HepG2 (cell line): ENCODE results near the gene ZNF20. TPM values are rescaled to one million over a fixed set of nuclear protein-coding genes. Genes with fewer than 3 reads are reported as not detected.

Experiments
- CBX1 ChIP-seq: IDR thresholded peaks from one replicate; pipeline ENCODE4 v1.6.1; 2016; ENCODE audit warnings: antibody characterized with exemption, low read depth
- FOXO1 ChIP-seq: sonication (generic); formaldehyde crosslinking; IDR thresholded peaks from 2 replicates; pipeline ENCODE4 v1.4.0; 2020; ENCODE audit warnings: missing genetic modification reagents
- MEF2D ChIP-seq: sonication (generic); formaldehyde crosslinking; IDR thresholded peaks from 2 replicates; pipeline ENCODE4 v1.5.1; 2020; ENCODE audit warnings: mild to moderate bottlenecking, missing genetic modification reagents
- NFATC3 ChIP-seq: sonication (generic); formaldehyde crosslinking; IDR thresholded peaks from 2 replicates; pipeline ENCODE4 v1.5.1; 2020; ENCODE audit warnings: mild to moderate bottlenecking, missing genetic modification reagents
- NFE2 ChIP-seq: sonication (generic); formaldehyde crosslinking; IDR thresholded peaks from 2 replicates; pipeline ENCODE4 v1.4.0; 2020; ENCODE audit warnings: missing genetic modification reagents
- PHF8 ChIP-seq: sonication (generic); formaldehyde crosslinking; IDR thresholded peaks from 2 replicates; pipeline ENCODE4 v1.5.0; 2020; ENCODE audit warnings: missing genetic modification reagents
- POLR2AphosphoS2 ChIP-seq: IDR thresholded peaks from 2 replicates; pipeline ENCODE4 v1.6.1; 2011; ENCODE audit warnings: low read depth, low read length, improper control_type of control experiment
- RAD21 ChIP-seq: fragments of 450-650 bp; formaldehyde crosslinking; IDR thresholded peaks from 2 replicates; pipeline ENCODE4 v1.5.0; 2020; ENCODE audit warnings: mild to moderate bottlenecking
- SNAPC2 ChIP-seq: sonication (generic); formaldehyde crosslinking; IDR thresholded peaks from 2 replicates; pipeline ENCODE4 v1.8.1; 2022; ENCODE audit warnings: mild to moderate bottlenecking, missing genetic modification reagents
- TOE1 ChIP-seq: sonication (generic); formaldehyde crosslinking; IDR thresholded peaks from 2 replicates; pipeline ENCODE4 v1.4.0; 2020; ENCODE audit warnings: mild to moderate bottlenecking, missing genetic modification reagents
- ZC3H13 ChIP-seq: sonication (generic); formaldehyde crosslinking; IDR thresholded peaks from 2 replicates; pipeline ENCODE4 v1.8.1; 2023; ENCODE audit warnings: mild to moderate bottlenecking, missing genetic modification reagents, moderate library complexity
- ZNF12 ChIP-seq: sonication (generic); formaldehyde crosslinking; IDR thresholded peaks from 2 replicates; pipeline ENCODE4 v1.5.0; 2020; ENCODE audit warnings: missing genetic modification reagents
- ZNF564 ChIP-seq: sonication (generic); formaldehyde crosslinking; IDR thresholded peaks from 2 replicates; pipeline ENCODE4 v1.8.1; 2023; ENCODE audit warnings: mild to moderate bottlenecking, missing genetic modification reagents
- ZNF598 ChIP-seq: sonication (generic); formaldehyde crosslinking; IDR thresholded peaks from 2 replicates; pipeline ENCODE4 v1.5.1; 2020; ENCODE audit warnings: mild to moderate bottlenecking, missing genetic modification reagents, borderline replicate concordance
- ZNF788 ChIP-seq: sonication (generic); formaldehyde crosslinking; IDR thresholded peaks from 2 replicates; pipeline ENCODE4 v1.5.0; 2020; ENCODE audit warnings: mild to moderate bottlenecking, missing genetic modification reagents, borderline replicate concordance
- polyA plus RNA-seq, 8 experiments: library from polyadenylated mRNA; depleted of rRNA in 3 of 8; stranded (reverse) in 7 of 8; unstranded in 1 of 8; fragments of >200 nt; fragmentation: Illumina TruSeq in 4 of 8; extraction: Trizol in 4 of 8; gene quantifications; 2 replicates each; pipeline versions ENCODE4 v1.2.1 to v1.2.3, GENCODE V29; 2011 to 2016; ENCODE audit warnings: low read depth in 4 of 8, missing spikeins in 1 of 8, mixed read lengths in 1 of 8; ENCODE audit not compliant: insufficient read depth in 1 of 8
- total RNA-seq, 5 experiments: library from RNA; depleted of rRNA; stranded (reverse); fragments of >200 nt; fragmentation: Illumina TruSeq; extraction: Trizol; gene quantifications; 2 replicates each; pipeline ENCODE4 v1.2.3, GENCODE V29; 2016; ENCODE audit warnings: low read depth in 1 of 5
- TF ChIP-seq, protein P1 (sequence below): sonication (generic); formaldehyde crosslinking; IDR thresholded peaks from 2 replicates; pipeline ENCODE4 v1.5.0; 2020; ENCODE audit warnings: mild to moderate bottlenecking, missing genetic modification reagents, moderate library complexity
- TF ChIP-seq, protein P2 (sequence below): sonication (generic); formaldehyde crosslinking; IDR thresholded peaks from 2 replicates; pipeline ENCODE4 v1.5.0; 2020; ENCODE audit warnings: missing genetic modification reagents
- TF ChIP-seq, protein P3 (sequence below): IDR thresholded peaks from 2 replicates; pipeline ENCODE4 v1.6.1; 2012; ENCODE audit warnings: low read depth, low read length, improper control_type of control experiment
- TF ChIP-seq, protein P4 (sequence below): fragments of 450-650 bp; IDR thresholded peaks from 2 replicates; pipeline ENCODE4 v1.6.1; 2016
- TF ChIP-seq, protein P5 (sequence below): sonication (generic); formaldehyde crosslinking; IDR thresholded peaks from 2 replicates; pipeline ENCODE4 v1.8.0; 2022; ENCODE audit warnings: mild to moderate bottlenecking, missing genetic modification reagents, moderate library complexity

ZNF20 gene
- total and polyA plus RNA-seq, 2 of the 13 experiments (the other 11 are each of a cell fraction or from before 2014, with no cell fraction given): 1.6 to 8.0 TPM

DNA sequence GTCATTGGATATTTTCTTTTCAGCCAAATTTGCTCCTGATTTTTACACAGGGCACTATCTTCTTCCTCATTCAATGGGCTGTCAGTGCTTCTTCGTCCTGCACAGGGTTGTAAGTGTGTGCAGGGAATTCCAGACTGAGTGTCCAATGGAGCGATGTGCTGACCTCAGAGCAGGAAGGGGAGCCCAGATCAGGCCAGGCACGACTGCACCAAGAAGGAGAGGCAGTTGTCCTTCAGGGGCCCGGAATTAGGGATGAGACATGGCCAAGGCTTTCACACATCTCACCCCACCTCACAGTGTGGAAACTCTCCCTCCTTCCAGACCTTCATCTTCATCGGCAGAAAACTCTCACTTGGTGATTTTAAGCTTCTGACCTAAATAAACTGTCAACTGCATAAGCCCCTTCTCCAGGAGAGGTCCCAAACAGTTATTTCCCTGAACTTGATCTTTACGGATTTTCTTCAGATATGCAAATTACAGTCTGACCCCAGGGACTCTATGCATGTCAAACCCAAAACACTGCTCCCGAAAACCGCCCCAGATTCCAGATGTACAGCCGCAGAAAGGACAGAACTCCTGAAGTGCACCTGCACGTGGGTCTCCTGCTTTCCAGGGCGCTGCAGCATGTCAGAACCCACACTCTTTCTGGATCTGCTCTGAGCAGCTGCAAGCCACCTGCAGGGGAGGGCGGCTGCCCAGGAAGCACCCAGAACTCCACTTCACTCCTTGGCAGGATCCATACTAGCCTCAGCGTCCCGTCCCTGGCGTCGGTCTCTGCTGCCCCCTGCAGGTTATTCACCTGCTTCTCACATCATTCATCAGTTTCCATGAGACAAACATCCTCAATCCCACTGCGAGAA, 625 bp upstream of the ZNF20 start (continued):
- TF ChIP-seq FOXO1 (CRISPR knock-in tag) (0 out of 2 replicates have a peak, but pooled peaks have one; percentile 32), SNAPC2 (peak; percentile 54; the same call in 1 of the 2 replicates), ZNF564 (CRISPR knock-in tag) (no peak), NFE2 (CRISPR knock-in tag) (no peak), CBX1 (no peak), TOE1 (CRISPR knock-in tag) (no peak), RAD21 (CRISPR knock-in tag) (peak; percentile 88), ZNF12 (CRISPR knock-in tag) (no peak), ZC3H13 (CRISPR knock-in tag) (0 out of 2 replicates have a peak, but pooled peaks have one; percentile 72), NFATC3 (CRISPR knock-in tag) (no peak), POLR2AphosphoS2 (no peak), ZNF598 (peak; percentile 58; the same call in 1 of the 2 replicates), ZNF788 (CRISPR knock-in tag) (peak; percentile 58; the same call in 1 of the 2 replicates), MEF2D (peak; percentile 14; the same call in 1 of the 2 replicates), PHF8 (CRISPR knock-in tag) (peak; percentile 52; the same call in 1 of the 2 replicates)
- TF ChIP-seq, protein P1, sequence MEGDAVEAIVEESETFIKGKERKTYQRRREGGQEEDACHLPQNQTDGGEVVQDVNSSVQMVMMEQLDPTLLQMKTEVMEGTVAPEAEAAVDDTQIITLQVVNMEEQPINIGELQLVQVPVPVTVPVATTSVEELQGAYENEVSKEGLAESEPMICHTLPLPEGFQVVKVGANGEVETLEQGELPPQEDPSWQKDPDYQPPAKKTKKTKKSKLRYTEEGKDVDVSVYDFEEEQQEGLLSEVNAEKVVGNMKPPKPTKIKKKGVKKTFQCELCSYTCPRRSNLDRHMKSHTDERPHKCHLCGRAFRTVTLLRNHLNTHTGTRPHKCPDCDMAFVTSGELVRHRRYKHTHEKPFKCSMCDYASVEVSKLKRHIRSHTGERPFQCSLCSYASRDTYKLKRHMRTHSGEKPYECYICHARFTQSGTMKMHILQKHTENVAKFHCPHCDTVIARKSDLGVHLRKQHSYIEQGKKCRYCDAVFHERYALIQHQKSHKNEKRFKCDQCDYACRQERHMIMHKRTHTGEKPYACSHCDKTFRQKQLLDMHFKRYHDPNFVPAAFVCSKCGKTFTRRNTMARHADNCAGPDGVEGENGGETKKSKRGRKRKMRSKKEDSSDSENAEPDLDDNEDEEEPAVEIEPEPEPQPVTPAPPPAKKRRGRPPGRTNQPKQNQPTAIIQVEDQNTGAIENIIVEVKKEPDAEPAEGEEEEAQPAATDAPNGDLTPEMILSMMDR (CRISPR knock-in tag): peak; percentile 98
- TF ChIP-seq, protein P2, sequence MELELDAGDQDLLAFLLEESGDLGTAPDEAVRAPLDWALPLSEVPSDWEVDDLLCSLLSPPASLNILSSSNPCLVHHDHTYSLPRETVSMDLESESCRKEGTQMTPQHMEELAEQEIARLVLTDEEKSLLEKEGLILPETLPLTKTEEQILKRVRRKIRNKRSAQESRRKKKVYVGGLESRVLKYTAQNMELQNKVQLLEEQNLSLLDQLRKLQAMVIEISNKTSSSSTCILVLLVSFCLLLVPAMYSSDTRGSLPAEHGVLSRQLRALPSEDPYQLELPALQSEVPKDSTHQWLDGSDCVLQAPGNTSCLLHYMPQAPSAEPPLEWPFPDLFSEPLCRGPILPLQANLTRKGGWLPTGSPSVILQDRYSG (CRISPR knock-in tag): no peak
- TF ChIP-seq, protein P3, sequence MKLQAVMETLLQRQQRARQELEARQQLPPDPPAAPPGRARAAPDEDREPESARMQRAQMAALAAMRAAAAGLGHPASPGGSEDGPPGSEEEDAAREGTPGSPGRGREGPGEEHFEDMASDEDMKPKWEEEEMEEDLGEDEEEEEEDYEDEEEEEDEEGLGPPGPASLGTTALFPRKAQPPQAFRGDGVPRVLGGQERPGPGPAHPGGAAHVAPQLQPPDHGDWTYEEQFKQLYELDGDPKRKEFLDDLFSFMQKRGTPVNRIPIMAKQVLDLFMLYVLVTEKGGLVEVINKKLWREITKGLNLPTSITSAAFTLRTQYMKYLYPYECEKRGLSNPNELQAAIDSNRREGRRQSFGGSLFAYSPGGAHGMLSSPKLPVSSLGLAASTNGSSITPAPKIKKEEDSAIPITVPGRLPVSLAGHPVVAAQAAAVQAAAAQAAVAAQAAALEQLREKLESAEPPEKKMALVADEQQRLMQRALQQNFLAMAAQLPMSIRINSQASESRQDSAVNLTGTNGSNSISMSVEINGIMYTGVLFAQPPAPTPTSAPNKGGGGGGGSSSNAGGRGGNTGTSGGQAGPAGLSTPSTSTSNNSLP: 0 out of 2 replicates have a peak, but pooled peaks have one; percentile 35
- TF ChIP-seq, protein P4, sequence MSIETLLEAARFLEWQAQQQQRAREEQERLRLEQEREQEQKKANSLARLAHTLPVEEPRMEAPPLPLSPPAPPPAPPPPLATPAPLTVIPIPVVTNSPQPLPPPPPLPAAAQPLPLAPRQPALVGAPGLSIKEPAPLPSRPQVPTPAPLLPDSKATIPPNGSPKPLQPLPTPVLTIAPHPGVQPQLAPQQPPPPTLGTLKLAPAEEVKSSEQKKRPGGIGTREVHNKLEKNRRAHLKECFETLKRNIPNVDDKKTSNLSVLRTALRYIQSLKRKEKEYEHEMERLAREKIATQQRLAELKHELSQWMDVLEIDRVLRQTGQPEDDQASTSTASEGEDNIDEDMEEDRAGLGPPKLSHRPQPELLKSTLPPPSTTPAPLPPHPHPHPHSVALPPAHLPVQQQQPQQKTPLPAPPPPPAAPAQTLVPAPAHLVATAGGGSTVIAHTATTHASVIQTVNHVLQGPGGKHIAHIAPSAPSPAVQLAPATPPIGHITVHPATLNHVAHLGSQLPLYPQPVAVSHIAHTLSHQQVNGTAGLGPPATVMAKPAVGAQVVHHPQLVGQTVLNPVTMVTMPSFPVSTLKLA: peak; percentile 35; the same call in 1 of the 2 replicates
- TF ChIP-seq, protein P5, sequence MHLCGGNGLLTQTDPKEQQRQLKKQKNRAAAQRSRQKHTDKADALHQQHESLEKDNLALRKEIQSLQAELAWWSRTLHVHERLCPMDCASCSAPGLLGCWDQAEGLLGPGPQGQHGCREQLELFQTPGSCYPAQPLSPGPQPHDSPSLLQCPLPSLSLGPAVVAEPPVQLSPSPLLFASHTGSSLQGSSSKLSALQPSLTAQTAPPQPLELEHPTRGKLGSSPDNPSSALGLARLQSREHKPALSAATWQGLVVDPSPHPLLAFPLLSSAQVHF (CRISPR knock-in tag): no peak
